ENCODE measurements around the gene LMAN2. TPM values are rescaled to one million over a fixed set of nuclear protein-coding genes. Genes with fewer than 3 reads are reported as not detected.

LMAN2 gene
- total RNA-seq, 2 experiments from 2014 or later, result 116 to 144 TPM

DNA sequence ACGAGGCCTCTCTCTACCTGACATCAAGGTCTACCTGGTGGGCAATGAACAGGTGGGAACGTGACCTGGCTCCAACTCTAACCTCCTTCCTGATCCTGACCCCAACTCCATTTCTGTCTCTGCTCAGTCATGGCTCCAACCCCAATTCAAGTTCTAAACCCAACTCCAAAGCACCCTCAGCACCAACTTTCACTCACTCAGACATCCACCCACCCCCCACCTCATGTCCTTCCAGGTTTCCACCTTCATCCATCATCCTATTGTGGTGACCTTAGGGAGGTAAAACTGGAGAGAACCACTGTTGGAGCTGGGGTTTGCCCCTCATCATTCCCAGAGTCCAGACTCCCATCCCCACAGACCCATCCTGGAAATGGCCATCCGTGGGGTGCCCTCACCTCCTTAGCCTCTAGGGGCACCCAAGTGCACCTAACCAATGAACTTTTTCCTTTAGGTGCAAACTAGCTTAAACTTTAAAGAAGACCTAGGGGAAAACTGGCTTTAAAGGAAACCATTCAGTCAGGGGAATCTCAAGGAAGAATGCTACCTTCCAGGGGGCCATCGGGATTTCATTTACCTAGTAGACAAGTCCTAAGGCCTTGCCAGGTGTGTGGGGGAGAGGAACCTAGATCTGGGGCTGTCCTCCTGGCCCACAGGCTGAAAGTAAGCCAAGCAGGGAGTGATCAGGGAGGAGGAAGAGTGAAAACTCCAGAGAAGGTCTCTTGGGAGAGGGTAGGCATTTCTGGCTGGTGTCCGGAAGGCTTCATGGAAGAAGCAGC is 17.6 kb upstream of the LMAN2 start:
- Histone ChIP-seq H3K9me3 (ENCODE audit: low read length) (no peaks in the 10 kb centered on the region), H3K4me3 (ENCODE audit: low read depth, low read length, poor library complexity, severe bottlenecking) (no peak overlapping the region), H3K79me2 (ENCODE audit: insufficient read depth, low read depth, low read length) (peaks cover 1% of the 10 kb centered on the region; the same call in 1 of the 2 replicates), H3K4me2 (ENCODE audit: low read length) (peak overlapping the region; percentile 54), H3K4me1 (ENCODE audit: insufficient read depth, low read length, poor library complexity, severe bottlenecking) (peaks cover 51% of the 10 kb centered on the region), H3K27ac (ENCODE audit: low read depth, low read length, poor library complexity, severe bottlenecking) (peak overlapping the region; percentile 56), H3K9me2 (ENCODE audit: insufficient read depth, low read length) (no peaks in the 10 kb centered on the region), H3K36me3 (ENCODE audit: insufficient read depth, low read length) (peaks cover 36% of the 10 kb centered on the region), H4K20me1 (ENCODE audit: insufficient read depth, low read length) (no peaks in the 10 kb centered on the region), H2AFZ (ENCODE audit: low read length) (no peak overlapping the region)
- peak; percentile 63 for DNase-seq (ENCODE audit: low spot score)
- intact Hi-C loops (cut with micrococcal nuclease; ENCODE audit: unreplicated experiment), result no loop called here
- TF ChIP-seq, protein P1, sequence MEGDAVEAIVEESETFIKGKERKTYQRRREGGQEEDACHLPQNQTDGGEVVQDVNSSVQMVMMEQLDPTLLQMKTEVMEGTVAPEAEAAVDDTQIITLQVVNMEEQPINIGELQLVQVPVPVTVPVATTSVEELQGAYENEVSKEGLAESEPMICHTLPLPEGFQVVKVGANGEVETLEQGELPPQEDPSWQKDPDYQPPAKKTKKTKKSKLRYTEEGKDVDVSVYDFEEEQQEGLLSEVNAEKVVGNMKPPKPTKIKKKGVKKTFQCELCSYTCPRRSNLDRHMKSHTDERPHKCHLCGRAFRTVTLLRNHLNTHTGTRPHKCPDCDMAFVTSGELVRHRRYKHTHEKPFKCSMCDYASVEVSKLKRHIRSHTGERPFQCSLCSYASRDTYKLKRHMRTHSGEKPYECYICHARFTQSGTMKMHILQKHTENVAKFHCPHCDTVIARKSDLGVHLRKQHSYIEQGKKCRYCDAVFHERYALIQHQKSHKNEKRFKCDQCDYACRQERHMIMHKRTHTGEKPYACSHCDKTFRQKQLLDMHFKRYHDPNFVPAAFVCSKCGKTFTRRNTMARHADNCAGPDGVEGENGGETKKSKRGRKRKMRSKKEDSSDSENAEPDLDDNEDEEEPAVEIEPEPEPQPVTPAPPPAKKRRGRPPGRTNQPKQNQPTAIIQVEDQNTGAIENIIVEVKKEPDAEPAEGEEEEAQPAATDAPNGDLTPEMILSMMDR (conservative IDR thresholded peaks at IDR 0.05; ENCODE audit: low read length), result peak; percentile 91
- no peak for TF ChIP-seq EZH2phosphoT487 (IDR thresholded peaks at IDR 0.05; ENCODE audit: borderline replicate concordance, low read depth, low read length)
- ChIA-PET POLR2A (no interaction called here), CTCF (ENCODE audit: unreplicated experiment) (interaction anchor here (1.0 to 1.7 kb wide), 4 partner anchors 11 to 21 kb away, joined by 4 to 11 read pairs (median 6); partner anchors contain the start of genes RGS14 and SLC34A1)
- BruUV-seq (replicated peaks), result no TSS peak

GRCh38 chr5:177367981-177368868 is 16.8 kb upstream of the LMAN2 start:
- H4K20me1 ChIP-seq (ENCODE audit: insufficient read depth, low read length), result no peaks in the 10 kb centered on the region
- DNase-seq (ENCODE audit: low spot score), result no peak
- H3K4me1 ChIP-seq (ENCODE audit: insufficient read depth, low read length, poor library complexity, severe bottlenecking), result peaks cover 59% of the 10 kb centered on the region
- H3K4me2 ChIP-seq (ENCODE audit: low read length), result no peak overlapping the region
- H3K36me3 ChIP-seq (ENCODE audit: insufficient read depth, low read length), result peaks cover 36% of the 10 kb centered on the region
- no peak overlapping the region for H3K27ac ChIP-seq (ENCODE audit: low read depth, low read length, poor library complexity, severe bottlenecking)
- no peak for TF ChIP-seq EZH2phosphoT487 (IDR thresholded peaks at IDR 0.05; ENCODE audit: borderline replicate concordance, low read depth, low read length)
- TF ChIP-seq, protein P1 (conservative IDR thresholded peaks at IDR 0.05; ENCODE audit: low read length), result no peak
- no TSS peak for BruUV-seq (replicated peaks)
- no peaks in the 10 kb centered on the region for H3K9me2 ChIP-seq (ENCODE audit: insufficient read depth, low read length)
- peaks cover 9% of the 10 kb centered on the region; the same call in 1 of the 2 replicates for H3K79me2 ChIP-seq (ENCODE audit: insufficient read depth, low read depth, low read length)
- CTCF ChIA-PET (ENCODE audit: unreplicated experiment), result interaction anchor here (1.0 kb wide), 3 partner anchors 10 to 22 kb away, joined by 4 to 11 read pairs (median 4); partner anchors contain the start of gene RGS14
- intact Hi-C loops (cut with micrococcal nuclease; ENCODE audit: unreplicated experiment), result no loop called here
- POLR2A ChIA-PET, result no interaction called here
- H2AFZ ChIP-seq (ENCODE audit: low read length), result no peak overlapping the region
- no peak overlapping the region for H3K4me3 ChIP-seq (ENCODE audit: low read depth, low read length, poor library complexity, severe bottlenecking)
- H3K9me3 ChIP-seq (ENCODE audit: low read length), result no peaks in the 10 kb centered on the region

All from OCI-LY7 (cell line).